Medulla oblongata (tissue), 1 donor: Measurements from ENCODE around the gene SYTL2.
"Not testable (repeated sequence)": the region's sequence is repeated elsewhere in the genome, so short reads cannot be mapped to it uniquely, and the experiment has no call there.

Source experiments
- DNase-seq: peaks from one replicate; pipeline ENCODE4 v3.0.0-alpha.2; 2015; ENCODE audit errors: extremely low spot score

SYTL2 gene, protein sequence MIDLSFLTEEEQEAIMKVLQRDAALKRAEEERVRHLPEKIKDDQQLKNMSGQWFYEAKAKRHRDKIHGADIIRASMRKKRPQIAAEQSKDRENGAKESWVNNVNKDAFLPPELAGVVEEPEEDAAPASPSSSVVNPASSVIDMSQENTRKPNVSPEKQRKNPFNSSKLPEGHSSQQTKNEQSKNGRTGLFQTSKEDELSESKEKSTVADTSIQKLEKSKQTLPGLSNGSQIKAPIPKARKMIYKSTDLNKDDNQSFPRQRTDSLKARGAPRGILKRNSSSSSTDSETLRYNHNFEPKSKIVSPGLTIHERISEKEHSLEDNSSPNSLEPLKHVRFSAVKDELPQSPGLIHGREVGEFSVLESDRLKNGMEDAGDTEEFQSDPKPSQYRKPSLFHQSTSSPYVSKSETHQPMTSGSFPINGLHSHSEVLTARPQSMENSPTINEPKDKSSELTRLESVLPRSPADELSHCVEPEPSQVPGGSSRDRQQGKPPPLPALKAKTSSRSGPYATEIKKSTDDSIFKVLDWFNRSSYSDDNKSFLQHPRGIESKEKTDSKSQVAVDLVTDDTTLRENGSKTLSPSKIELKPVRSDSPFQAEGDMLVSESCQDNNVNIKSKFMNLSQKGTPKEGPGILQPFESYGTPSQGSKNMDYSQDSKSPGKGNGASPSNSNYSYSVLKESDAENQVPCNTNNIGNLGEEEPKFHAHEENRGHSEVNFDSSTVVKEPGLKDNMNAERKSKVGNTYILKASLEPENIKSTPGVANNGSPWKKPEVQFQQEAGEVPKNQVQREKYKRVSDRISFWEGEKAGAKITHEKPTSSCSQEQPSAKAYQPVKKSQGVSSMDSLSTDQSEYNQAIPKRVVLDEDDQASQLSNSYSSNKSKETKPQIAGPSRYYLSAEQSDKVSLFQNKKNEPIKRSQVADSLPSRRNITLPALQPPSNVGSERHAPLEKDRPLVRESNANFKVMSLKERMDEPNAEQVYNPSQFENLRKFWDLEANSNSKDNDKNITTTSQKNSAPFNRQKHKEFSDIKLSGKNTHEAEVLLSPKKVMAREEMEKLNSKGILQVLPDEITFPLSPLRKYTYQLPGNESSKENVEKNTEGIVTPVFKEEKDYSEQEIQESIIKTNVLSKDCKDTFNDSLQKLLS (N-terminal part only)

DNA sequence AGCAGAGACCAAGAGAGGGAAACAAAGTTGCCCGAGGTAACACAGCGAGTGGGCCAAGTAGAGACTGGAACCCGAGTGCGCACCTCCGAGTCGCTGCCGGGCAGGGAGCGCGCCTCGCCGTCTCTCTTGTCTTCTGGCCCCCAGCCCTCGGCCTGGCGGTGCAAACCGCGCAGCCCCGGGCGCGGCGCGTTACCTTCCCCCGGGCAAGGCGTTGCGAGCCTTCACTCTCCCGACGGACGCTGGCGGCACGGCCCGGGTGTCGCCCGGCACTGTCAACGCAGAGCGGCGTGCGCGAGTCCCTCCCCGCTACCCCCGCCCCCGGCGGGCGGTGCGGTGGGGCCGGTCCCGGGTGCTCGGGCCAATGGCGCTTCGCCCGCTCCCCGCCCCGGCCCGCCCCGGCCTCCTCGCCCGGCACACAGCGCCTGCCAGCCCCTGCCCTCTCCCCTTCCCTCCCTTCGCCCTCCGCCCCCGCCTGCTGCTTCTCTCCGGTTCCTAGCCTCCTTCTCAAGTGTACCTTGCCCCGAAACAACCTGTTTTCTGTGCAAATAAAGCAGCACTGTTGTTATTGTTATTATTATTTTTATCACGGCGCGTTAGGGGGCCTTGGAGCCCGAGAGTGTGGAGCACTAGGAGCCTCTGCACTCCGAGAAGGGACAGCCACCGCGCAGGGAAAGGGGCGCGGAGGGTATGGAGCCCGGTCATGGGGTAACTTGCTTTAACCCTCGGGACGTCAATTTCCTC lies at the start of gene SYTL2:
Gene SYTL2 (minus strand): TSS at position 271 of the 741 bp plus-strand sequence. CDS start 53,416 bp downstream, outside the sequence.
- DNase-seq = peak; percentile 81

- DNase-seq = not testable (repeated sequence)
Observed at GRCh38 chr11:85859541-85859940, 48.6 kb upstream of the SYTL2 start.

DNA sequence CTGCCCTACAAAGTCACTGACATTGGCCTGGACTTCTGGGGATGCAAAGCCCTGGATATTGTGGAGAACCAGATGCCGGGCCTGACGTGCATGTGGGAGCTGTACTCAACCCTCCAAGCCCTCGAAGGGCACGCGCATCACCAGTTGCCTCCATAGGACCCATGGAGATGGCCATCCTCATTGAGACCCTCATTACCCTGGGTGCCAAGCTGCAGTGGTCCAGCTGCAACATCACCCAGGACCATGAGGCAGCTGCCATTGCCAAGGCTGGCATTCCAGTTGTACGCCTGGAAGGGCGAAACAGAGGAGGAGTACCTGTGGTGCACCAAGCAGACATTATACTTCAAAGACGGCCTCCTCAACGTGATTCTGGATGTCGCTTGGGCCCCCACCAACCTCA lies 46.2 kb upstream of the SYTL2 start:
- no peak for DNase-seq

DNA sequence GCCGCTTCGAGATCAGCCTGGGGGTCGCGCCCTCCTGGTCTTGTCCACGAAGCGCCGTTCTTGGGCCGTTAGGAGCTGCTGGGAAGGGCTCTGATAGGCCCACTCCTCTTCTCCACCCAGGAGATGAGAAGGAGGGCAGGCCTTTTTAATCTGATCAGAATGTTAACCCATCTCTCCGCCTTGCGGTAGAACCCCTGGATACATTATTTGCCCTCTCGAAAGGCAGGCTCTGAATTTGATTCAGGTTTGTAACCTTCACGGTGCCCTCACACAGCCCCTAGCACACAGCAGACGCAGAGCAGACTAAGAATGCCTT lies 44.4 kb upstream of the SYTL2 start, which contains the start of gene CCDC83:
Gene CCDC83 (plus strand): TSS at position 43 of the 316 bp plus-strand sequence. CDS start 9,741 bp downstream, outside the sequence.
- peak; percentile 3 for DNase-seq

DNA sequence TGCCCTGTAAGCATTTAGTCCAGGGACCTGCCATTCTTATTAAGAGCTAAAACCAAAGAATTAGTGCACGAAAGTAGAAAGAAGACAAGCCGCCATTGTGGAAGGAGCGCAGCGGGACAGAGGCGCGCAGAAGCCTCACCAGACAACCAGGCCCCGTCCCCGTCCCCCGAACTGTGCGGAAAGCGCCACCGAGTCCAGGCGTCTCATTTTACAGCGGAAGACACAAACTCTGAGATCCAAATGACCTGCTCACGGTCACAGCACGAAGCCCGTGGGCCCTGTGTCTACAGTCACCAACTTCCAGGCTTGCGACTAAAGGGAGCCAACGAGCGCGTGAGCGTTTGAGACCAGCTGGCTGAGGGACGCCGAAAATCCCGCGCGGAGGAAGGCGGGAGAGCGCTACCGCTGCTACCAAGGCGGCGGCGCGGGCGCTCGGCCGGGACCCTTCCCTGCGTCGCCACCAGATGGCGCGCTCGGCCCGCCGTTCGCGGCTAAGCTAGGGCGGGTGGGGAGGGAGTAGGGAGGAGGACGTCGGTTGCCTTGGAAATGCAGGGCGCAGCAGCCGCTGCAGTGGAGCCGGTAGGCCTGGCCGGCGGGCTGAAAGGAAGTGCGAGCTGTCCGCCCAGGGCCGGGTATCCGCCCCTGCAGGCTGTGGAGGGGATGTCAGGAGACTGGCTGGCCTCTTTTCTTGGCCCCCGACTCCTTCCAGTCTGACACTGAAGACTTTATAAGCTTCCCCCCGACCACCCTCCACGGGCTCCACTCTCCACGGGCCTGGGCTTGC lies 43.8 kb upstream of the SYTL2 start:
- peak; percentile 93 for DNase-seq

GRCh38 chr11:85854212-85854556 lies 43.2 kb upstream of the SYTL2 start:
- no peak for DNase-seq

- DNase-seq = not testable (repeated sequence)
Observed at GRCh38 chr11:85853541-85853940, 42.6 kb upstream of the SYTL2 start.

DNA sequence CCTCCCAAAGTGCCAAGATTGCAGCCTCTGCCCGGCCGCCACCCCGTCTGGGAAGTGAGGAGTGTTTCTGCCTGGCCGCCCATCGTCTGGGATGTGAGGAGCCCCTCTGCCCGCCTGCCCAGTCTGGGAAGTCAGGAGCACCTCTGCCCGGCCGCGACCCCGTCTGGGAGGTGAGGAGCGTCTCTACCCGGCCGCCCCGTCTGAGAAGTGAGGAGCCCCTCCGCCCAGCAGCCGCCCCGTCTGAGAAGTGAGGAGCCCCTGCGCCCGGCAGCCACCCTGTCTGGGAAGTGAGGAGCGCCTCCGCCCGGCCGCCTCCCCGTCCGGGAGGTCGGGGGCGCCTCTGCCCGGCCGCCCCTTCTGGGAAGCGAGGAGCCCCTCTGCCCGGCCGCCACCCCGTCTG lies 41.8 kb upstream of the SYTL2 start:
- not testable (repeated sequence) for DNase-seq

GRCh38 chr11:85848556-85848955 lies 37.6 kb upstream of the SYTL2 start:
- DNase-seq = no peak

DNA sequence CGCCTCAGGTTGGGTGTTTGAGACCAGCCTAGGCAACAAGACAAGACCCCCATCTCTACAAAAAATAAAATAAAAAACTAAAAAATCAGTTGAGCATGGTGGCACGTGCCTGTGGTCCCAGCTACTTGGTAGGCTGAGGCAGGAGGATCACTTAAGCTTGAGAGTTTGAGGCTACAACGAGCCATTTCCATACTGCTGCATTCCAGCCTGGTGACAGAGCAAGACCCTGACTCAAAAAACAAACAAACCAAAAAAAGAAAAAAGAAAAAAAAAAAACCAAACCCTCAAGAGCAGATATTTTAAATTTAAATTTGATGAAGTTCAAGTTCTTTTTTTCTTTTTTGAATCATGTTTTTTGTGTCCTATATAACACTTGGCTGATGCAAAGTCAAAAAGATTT lies 37.1 kb upstream of the SYTL2 start:
- no peak for DNase-seq

GRCh38 chr11:85847436-85847835 lies 36.5 kb upstream of the SYTL2 start:
- DNase-seq = no peak

GRCh38 chr11:85845124-85845631 lies 34.2 kb upstream of the SYTL2 start:
- DNase-seq = no peak

DNA sequence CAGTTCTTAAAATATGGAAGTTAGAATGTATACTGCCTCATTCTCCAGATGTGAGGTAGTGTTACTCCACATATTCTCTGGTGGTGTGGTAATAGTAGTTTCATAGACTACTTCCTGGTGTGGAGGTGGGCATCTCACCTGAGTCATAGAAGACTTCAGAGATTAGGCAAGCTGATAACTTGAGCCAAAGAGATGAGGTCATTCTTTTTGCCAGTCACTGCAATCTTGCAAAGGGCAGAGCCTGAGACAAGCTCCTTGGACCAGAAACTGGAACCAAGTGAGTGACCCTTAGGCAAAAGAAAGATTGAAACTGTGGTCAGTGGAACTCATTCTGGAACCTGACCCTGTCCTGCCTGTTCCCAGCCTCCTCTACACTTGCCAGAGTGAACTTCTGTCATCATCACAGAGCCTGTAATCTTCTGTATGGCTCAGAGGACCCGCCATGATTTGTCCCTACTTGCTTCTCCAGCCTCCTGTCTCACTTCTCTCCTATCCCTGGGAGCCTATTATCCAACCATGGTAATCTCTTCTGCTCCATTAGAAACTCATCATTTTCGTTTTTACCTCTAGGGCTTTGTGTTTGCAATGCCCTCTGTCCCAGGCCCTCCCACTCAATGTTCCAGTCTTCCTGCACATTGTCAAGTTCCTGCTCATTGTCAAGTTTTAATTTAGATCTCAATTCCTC lies 33.6 kb upstream of the SYTL2 start:
- no peak for DNase-seq

- DNase-seq = no peak
Observed at GRCh38 chr11:85843929-85844328, 33.0 kb upstream of the SYTL2 start.

- DNase-seq = not testable (repeated sequence)
Observed at GRCh38 chr11:85840932-85841331, 30.0 kb upstream of the SYTL2 start.

DNA sequence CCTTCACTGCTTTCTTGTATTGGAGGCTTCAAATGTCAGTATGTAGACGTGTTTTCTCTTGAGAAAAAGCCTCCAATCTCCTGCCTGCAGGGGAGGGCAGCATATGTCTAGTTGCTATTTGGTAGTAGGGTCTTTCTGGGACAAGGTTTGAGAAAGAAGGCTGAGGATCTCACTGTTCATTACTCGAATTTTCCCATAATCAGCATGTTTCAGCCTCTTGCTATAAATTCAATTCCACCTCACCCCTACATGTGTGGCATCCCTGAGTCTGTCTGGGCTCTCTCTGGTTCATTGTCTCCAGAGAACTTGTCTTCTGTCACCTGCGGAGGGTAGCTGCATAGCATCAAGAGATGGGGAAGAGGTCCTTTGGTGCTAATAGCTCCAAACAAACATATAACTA lies 24.8 kb upstream of the SYTL2 start:
- no peak for DNase-seq

DNA sequence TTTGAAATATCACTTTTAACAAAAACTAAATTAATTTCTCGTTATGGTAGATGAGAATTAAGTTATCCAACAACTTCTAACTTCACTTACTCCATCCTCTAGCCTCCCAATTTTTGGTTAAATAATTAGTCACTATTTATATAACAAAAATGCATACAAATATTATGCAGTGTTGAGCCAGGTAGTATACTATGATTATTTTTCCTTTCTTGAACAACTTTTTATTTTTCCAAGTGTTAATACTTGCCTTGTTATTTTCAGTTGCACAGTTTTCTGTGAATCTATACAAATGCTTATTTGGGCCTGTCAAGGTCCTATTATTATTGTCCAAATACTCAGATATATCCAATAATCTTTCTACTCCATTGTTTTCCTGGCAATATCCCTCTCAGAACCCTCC lies 24.3 kb upstream of the SYTL2 start:
- DNase-seq = no peak

DNA sequence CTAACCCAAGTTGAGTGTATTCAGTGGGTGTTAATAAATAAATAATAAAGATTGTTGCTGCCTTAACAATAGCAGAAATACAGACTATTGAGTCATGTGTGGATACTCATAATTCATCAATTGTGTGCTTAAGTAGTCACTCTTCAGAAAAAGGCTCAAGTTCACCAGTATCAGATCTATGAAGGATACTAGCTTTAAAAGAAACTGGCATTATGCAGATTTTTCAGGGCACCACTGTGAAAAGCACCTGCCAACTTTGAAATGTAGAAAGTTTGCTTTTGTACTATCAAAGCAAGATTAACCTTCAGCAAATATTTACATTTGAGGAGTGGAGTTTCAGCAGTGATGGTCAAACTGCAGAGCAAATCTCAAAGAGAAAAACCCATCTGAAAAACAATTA lies 20.1 kb upstream of the SYTL2 start:
- no peak for DNase-seq

DNA sequence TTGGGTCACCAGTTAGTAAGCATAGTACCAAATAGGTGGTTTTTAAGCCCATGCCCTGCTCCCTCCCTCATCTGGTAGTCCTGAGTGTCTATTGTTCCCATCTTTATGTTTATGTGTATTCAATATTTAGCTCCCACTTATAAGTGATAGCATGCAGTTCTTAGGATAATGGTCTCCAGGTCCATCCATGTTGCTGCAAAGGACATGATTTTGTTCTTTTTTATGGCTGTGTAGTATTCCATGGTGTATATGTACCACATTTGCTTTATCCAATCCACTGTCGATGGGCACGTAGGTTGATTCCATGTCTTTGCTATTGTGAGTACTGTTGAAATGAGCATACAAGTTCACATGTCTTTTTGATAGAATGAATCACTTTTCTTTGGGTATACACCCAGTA lies 18.2 kb upstream of the SYTL2 start:
- DNase-seq = no peak

GRCh38 chr11:85828640-85828978 lies 17.7 kb upstream of the SYTL2 start:
- no peak for DNase-seq
